Hindlimb muscle (tissue), 1 donor: Measurements from ENCODE around the gene LGR6. TPM values are rescaled to one million over a fixed set of nuclear protein-coding genes. Genes with fewer than 3 reads are reported as not detected.
"Not testable (repeated sequence)": the region's sequence is repeated elsewhere in the genome, so short reads cannot be mapped to it uniquely, and the experiment has no call there.

Source experiments
- DNase-seq: peaks from one replicate; pipeline ENCODE4 v3.0.0-alpha.2; 2013
- polyA plus RNA-seq: library from polyadenylated mRNA; unstranded; fragments of 120-200 nt; gene quantifications from one replicate; pipeline ENCODE4 v1.2.1, GENCODE V29; 2013; ENCODE audit not compliant: insufficient read length

The LGR6 gene
- polyA plus RNA-seq, 1 donor, result 0.34 TPM

DNA sequence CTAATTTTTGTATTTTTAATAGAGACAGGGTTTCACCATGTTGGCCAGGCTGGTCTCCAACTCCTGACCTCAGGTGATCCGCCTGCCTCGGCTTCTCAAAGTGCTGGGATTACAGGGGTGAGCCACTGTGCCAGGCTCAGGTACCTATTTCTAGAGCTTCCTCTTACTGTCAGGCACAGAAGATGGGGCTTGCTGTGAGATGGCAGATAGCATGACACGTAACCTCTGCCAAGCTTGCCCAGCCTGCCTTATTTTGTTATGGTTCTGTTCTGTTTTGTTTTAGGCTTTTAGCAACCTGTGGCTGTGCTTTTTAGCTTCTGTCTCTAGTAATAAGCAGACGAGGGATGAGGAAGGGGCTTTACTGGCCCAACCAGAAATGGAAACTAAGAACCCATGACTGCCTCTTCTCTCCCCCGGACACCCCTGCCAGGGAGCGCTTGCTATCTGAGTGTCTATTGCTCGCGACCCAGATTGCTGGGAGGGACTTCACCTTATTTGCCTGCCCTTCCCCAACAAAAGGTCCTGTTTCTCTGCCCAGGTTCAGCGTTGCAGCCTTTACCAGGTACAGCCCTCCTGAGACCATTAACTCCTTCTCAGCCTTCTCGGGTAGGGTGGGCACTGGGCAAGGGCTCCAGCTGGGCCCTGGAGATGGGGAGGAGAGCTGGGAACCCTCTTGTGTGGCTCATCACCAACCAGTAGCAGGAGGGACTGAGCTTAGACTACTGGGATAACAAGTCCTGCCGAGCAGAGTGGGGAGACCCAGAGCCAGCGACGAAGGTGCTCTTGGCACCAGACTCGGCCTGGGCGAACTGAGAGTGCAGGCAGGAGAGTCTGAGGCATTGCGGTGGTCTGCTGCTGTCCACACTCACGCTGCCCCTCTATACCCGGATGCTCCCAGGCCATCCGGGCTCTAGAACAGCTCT is 13.5 kb upstream of the LGR6 start:
- no peak for DNase-seq

DNA sequence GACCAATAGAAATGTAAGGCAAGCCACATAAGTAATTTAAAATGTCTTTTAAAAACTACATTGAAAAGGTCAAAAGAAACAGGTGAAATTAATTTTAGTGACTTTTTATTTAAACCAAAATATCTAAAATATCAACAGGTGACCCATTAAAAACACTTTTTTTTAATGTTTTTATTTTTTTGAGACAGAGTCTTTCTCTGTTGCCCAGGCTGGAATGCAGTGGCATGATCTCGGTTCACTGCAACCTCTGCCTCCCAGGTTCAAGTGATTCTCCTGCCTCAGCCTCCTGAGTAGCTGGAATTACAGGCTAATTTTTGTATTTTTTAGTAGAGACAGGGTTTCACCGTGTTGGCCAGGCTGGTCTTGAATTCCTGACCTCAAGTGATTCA is 12.9 kb upstream of the LGR6 start:
- not testable (repeated sequence) for DNase-seq

DNA sequence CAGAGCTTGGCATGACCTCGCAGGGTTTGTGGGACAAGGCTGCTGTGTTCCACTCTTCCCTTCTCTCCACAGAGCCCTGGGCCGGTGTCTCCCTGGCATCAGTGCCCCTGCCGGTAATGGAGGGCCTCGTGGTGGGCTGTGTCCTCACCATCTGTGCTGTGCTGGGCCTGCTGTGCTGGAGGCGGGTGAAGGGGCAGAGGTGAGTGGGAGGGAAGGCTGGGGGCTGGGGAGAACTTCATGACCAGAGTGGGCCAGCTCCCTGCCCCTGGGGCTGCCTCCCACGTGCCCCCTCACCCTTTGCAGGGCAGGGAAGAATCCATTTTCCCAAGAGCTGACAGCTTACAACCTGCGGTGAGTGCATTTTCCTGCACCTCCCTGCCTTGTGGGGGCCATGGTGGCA is 12.0 kb upstream of the LGR6 start:
- no peak for DNase-seq

DNA sequence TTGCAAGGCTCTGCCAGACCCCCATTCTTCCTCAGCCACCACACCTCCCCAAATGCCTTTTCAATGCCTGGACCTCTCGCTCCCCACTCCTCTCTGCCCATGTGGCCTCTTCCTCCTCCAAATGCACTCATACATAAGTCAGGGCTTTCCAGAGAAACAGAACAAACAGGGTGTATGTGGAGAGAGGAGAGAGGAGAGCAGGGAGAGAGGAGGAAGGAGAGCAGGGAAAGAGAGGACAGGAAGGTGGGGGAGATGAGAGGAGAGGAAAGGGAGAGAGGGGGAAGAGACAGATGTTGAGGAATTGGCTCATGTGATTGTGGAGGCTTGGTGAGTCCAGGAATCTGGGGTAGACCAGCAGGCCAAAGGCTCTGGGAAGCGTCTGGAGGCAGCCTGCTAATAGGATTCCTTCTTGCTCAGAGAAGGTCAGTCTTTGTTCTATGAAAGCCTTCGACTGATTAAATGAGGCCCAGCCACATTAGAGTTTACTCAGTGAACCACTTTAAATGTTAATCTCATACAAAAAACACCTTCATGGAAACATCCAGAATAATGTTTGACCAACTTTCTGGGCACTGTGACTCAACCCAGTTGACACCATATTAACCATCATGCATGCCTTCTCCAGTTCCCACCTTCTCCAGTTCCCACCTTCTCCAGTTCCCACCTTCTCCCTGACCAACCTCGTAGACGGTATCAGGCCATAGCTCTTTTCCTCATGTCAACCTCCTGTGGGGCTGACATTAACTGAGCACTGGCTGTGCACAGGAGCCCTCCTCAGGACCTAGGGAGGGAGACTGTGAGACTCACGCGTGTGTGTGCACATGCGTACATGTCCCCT is 11.3 kb upstream of the LGR6 start:
- DNase-seq, result no peak

DNA sequence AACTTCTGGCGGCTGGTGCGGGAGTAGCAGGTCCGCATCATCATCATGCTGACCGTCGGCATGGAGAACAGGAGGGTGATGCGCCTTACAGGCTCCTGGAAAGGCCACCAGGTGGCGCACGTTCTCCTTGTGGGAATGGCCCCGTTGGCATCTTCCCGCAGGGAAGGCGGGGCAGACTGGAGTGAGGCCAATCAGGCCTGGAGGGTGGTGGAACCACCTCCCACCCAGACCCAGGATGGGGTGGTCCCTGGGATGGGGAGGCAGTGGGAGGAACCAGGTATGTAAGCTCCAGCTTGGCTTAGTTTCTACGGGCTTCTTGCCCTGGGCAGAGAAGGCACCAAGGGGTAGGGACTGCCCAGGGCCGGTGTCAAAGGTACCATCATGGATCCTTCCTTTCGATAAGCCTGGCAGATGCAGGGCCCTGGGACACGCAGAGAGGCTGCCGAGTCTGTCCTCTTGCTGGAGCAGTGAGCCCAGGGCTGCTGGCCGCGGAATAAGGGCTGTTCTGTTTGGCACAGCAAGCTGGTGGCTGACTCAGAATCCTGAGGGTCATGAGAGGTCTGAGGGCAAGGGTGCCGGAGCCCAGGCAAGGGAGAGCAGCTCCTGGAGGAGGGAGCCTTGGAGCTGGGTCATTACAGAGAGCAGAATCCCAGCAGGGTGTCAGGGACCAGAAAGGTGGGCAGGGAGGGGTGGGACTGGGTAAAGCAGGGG is 8.7 kb upstream of the LGR6 start:
- peak; percentile 74 for DNase-seq

DNA sequence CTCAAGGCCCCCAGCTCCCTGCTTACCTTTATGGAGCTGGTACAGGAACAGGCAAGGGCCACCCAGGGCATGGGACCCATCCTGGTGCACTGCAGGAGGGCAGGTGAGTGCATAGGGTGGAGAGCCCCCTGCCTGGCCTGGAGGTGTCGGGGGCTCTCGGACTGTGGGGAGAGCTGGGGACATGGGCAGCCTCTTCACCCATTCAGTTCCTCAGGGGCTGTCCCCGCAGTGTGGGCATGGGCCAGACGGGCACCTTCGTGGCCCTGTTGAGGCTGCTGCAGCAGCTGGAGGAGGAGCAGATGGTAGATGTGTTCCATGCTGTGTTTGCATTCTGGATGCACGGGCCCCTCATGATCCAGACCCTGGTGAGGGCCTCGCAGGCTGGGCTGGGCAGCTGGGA is 7.3 kb upstream of the LGR6 start:
- no peak for DNase-seq

DNA sequence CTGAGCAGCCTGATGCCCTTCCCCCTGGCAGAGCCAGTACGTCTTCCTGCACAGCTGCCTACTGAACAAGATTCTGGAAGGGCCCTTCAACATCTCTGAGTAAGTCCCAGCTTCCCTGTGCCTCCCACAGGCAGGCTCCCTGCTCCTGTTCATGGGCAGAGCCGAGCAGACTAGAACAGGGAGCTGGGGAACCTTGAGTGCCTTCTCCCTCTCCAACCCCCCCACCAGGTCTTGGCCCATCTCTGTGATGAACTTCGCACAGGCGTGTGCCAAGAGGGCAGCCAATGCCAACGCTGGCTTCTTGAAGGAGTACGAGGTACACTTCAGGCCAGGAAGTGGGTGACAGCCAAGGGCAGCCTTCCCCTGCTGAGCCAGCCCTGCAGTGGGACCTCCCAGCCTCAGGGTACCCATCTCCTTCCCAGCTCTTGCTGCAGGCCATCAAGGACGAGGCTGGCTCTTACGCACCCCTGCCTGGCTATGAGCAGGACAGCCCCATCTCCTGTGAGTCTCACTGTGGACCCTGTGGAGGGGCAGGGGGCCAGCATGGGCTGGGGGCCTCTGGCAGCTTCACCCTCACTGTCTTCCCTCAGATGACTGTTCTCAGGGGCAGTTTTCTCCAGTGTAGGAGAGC is 6.4 kb upstream of the LGR6 start:
- no peak for DNase-seq

DNA sequence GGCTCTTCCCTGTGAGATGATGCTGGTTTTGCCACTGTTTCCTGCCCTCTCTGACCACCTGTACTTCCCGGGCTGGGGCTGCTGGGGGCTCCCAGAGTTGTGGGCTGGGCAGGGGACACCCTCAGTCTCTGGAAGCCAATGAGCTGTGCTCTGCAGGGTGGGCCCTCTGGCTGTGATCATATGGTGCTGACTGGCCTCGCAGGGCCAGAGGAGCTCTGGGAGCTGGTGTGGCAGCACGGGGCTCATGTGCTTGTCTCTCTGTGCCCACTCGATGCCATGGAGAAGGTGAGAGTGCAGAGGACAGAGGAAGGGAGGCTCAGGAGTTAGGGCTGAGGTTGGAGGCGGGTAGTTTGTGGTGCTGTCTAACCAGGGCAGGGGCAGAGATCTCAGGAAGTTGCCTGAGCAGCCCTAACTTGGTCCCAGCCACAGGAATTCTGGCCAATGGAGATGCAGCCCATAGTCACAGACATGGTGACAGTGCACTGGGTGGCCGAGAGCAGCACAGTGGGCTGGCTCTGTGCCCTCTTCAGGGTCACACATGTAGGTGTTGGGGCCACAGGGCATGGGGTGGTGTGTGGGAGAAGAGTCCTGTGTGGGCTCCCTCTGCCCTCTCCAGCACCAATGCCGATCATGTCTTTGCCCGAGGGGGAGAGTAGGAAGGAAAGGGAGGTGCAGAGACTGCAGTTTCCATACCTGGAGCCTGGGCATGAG is 5.7 kb upstream of the LGR6 start:
- DNase-seq, result no peak

DNA sequence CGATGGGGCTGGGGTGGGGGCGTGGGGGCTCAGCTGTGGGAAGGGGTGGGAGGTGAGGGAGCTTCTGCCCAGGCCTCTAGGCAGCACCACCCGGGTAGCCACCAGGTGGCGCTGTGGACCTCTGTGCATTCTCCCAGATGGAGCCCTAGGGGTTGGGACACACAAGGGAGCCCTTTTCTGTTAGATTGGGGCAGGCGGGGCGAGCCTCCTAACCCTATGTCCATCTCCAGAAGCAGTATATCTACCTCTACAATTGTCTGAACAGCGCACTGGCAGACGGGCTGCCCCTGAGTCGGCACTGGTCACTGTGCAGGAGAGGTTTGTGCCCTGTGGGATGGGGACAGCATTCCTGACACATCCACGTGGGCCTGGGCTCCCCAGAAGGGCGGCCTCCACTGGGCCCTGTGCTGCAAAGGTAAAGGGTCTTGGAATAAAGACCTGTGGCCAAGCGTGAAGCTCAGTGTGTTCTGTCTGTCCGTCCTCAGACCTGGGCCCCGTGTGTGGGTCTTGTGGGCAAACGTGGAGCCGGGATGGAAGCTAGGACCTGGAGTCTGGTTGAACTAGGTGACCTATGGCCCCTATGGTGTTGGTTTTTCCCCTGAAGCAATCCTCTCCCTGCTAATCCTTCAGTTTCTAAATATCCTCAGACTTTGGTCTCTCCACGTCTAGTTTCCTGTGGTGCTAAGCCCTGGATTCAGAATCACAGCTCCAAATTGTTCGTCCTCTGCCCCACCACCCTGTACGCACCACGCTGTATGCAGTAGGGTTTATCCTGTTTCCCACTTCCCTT is 4.4 kb upstream of the LGR6 start:
- peak; percentile 44 for DNase-seq

DNA sequence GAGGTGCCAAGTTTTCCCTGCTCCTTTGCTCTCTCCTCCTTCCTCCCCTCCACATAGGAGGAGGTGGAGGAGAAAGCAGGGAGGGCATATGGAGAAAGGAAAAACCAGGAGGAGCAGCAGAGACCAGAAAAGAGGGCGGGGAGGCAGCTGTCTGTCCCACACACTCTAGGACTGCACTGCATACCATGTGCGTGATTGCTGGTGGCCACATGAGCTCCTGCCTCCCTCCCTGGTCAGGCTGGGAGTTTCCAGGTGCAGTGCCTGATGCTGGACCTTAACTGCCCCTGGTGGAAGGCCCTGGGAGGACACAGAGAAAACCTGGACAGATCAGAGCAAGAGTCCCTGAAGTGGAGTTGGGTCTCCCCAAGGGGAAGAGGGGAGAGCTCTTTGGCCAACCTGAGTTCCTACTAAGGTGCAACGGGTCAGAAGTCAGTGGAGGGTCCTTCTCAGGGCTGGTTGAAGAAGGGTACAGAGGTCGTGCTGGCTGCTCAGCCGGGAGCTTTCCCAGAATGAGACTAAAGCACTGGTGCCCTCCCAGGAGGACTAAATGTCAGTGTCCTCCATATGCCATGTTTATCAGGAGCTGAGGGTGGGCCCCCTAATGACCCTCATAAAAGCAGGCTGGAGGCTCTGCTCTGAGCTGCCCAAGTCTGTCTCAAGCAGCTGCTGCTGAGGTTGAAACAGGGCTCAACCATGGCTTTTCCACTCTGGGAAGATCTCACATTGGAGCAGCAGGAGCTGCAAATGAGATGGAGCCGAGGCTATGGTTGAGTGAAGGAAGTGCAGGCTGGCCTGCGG is 3.5 kb upstream of the LGR6 start:
- no peak for DNase-seq

DNA sequence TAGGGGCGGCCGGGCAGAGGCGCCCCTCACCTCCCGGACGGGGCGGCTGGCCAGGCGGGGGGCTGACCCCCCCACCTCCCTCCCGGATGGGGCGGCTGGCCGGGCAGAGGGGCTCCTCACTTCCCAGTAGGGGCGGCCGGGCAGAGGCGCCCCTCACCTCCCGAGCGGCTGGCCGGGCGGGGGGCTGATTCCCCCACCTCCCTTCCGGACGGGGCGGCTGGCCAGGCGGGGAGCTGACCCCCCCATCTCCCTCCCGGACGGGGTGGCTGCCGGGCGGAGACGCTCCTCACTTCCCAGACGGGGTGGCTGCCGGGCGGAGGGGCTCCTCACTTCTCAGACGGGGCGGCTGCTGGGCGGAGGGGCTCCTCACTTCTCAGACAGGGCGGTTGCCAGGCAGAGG is 2.2 kb upstream of the LGR6 start:
- DNase-seq, result not testable (repeated sequence)

DNA sequence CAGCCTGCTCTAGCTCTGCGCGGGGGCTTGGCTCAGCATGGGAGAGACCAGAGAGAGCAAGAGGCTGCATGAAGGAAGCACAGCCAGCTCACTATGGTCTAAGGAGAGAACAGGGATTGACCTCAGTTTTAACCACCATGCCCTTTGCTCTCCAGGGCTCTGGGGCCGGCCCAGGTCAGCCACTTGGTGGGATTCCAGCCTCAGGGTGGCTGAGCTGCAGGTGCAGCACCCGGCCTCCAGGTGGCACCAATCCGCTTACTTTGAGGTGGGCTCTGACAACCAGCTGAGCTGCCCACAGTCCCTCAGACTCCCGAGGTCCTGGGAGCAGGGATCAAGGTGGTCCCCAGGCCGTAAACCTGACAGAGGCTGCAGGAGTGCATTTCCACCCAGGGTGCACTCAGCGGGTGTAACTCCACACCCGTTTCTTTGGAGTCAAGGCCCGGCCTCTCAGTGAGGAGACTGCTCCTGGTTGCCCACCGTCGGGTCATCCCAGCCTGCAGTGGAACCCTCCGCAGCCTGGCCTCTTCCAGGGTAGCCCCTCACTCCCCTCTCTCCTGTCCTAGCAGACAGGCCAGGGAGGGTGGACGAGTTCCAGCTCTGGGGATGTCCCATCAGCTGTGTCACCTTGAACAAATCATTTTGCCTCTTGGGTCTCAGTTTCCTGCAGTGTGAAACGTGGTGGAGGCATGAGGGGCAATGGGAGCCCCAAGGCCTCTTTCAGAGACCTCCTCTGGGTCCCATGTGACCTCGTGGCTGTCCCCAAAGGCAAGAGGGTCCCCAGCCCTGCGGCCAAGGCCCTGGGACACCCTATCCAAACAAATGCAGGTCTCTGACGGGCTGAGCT is 607 bp upstream of the LGR6 start:
- peak; percentile 34 for DNase-seq

DNA sequence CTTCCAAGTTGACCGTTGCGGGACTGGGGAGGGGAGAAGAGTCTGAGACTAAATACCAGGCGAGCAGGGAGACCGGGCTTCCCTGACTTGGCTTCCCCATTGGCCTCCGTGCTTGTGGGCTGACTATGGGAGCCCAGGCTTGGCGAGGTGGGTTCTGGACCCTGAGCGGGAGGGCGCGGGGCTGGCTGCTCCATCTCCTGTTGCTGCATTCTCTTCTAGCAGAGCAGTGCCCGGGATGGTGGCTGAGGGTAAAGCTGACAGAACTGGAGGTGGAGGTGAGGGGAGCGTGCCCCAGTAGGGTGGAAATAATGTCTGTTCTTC is 689 bp downstream of the LGR6 start:
- no peak for DNase-seq

DNA sequence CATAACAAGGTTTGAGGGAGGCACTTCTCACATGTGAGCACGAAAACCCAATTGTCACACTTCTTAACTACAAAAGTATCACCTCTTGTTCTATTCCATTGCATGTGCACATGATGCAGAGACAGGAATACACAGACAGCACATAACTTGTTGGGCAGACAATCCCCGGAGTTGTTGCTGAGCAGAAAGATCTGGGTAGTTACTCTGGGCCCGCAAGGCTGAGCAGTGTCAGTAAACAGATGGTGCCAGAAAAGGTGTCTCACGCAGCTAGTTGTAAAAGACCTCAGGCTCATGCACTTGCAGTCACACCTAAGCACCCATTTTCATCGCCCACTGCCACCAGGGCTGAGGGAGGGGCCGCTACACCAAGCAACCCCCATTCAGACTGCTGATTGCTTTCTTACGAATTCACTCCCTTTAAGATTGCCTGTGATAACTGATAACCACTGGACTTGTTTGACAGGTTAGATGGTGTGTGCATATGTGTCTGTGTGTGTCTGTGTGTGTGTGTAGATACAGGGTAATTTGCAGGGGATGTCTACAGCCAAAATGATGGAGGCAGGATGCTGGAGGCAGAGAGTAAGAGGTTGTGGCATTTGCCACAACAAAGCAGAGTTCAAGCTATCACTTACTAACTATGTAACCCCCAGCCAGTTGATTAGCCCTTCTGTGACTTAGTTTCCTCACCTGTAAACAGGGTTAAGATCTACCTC is 4.2 kb downstream of the LGR6 start:
- no peak for DNase-seq

DNA sequence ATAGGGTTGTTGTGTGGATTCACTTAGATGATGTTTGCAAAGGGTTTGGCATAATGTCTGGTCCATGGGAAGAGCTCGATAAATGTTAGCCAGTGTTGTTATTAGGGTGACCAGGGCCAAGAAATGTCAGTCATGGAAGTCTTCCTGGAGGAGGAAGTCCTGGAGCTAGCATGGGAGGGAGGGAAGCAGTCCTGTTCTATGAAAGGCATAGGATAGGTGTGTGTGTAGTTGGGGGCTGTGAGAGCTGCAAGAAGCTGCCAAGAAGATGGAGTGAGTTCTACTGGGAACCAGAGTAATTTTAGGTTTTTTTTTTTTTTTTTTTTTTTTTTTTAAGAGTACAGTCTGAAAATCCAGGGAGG is 4.7 kb downstream of the LGR6 start:
- no peak for DNase-seq

DNA sequence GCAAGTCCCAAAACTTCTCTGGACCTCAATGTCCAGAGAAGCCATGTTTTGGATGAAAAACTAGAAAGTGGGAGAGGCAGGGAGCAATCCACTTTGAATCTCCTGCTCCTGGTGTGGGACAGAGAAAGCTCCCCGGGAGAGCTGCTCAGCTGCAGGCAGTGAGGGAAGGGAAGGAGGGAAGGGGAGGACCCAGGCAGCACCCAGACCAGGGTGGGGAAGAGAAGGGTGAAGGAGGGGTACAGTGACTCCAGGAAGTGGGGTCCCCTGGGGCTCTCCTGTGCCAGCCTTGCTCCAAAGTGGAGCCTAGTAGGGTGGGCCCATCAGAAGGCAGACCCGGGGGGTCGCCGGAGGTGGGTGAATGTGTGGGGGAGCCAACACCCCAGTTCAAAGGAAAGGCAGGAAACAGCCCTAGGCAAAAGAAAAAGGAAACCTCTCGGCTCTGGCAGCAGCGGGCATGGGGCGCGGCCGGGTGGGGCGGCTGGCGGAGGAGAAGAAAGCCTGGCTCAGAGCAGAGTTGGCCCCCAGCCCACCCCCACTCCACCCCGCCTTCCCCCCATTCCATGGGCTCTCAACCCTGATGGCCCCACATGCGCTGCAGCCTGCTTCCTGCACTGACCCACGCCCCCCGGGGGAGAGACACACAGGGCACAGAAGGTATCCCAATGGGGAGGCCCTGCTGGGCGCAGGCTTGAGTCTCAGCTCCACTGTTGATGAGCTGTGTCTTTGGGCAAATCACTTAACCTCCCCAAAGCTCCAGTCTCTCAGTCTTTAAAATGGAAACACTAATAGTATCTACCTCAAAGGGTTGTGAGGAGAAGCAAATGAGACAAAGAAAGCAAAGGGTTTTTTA is 5.7 kb downstream of the LGR6 start:
- DNase-seq, result no peak

DNA sequence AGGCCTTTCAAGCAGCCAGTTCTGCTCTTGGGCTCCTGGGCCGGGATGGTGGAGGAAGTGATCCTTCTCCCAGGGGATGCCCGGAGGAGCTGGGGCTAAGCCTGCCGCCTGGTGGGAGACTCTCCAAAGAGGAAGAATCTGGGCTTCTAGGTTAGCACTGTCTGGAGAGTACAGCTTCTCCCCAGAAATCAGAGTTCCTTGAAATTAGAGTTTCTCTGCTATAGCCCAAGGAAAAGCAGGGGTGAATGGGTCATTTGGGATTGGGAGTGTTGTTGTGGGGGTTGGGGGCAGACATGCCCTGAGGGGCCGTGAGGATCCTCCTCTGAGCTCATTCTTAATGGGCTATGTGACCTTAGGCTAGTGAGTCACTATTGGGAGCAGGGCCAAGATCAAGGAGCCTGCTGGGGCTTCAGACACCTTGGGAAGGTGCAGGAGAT is 6.5 kb downstream of the LGR6 start:
- DNase-seq, result no peak

DNA sequence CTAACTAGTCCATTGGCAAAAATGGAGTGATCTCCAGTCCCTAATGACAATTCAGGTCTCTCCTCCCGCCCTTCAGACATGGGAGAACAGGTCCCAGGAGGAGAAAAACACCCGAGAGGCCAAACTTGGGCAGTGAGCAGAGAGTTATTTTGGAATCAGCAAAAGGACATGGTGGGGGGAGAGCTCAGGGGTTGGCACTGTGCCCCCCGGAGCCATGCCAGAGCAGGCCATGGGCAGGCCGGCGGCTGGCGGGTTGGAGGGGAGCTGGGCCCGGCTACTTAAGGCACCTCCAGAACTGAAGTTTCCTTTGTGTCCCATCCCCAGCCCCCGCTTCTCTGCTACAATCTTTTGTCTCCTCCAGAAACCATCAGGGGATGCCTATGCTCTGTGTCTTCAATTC is 7.1 kb downstream of the LGR6 start:
- no peak for DNase-seq
